Mesenteric fat pad (tissue), 1 donor: ENCODE measurements around the gene MTHFSD. TPM values are rescaled to one million over a fixed set of nuclear protein-coding genes. Genes with fewer than 3 reads are reported as not detected.

Experiments
- DNase-seq: peaks from one replicate; pipeline ENCODE4 v3.0.0-alpha.2; 2020; ENCODE audit warnings: low spot score
- total RNA-seq: library from RNA; stranded (reverse); fragmentation: NEBNext Ultra II Directional; extraction: Animal tissue kit (Norgen Biotek cat#: 25700); gene quantifications from one replicate; pipeline ENCODE4 v1.2.1, GENCODE V29; 2021
- donor health status: DM: yes; HTN: yes; CAD: no.

The MTHFSD gene
- total RNA-seq, 1 donor from 2014 or later, result 10.2 TPM

GRCh38 chr16:86492267-86492960, 62.6 kb downstream of the MTHFSD start:
- no peak for DNase-seq

DNA sequence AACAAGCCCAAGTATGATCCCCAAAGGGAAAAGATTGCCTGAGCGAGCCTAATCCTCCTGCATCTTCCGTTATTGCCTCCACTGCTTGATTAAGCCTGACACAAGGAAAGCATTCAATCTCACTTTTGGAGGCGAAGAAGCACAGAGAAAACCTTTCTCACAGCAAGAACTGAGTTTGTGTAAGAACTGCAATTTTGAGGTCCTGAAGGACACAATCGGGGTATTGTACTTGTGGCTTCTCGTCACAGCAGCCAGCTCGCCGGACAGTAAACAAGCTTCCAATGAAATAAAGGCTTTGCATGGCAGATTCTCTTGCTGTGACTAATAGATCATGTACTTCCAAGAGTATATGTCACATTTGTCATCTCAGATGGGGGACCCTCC, 63.4 kb downstream of the MTHFSD start:
- DNase-seq, result no peak

DNA sequence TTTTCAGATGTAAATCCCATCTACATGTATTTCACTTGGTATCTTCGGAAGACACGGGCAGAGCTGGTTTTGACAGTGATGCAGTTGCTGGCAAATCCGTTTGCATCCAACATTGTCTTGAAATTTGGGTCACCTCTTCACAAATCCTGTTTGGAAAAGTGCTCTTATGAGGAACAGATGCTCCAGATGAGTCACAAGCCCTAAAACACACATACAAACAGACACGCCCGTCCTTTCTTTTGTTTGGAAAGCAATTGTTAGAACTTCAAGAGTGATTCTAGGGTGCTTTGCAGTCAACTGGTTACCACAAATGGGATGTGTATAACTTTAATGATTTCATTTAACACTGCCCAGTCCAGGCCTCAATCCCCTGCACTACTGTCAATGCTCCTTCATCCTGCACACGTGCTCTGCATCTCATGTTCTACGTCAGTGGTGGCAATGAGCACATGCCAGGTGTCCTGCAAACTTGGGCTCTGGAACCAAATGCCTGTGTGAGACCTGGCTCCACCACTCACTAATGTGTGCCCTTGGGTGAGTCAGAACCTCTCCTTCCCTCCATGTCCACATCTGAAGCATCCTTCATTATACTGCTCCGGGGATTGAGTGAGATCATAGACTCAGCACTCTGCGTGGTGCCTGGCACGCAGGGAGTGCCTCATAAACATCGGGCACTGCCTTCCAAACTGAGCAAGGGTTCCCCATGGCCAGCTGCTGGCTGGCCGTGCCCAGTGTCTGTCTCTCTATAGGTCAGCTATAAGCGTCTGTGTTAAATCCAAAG, 64.0 kb downstream of the MTHFSD start:
- no peak for DNase-seq

DNA sequence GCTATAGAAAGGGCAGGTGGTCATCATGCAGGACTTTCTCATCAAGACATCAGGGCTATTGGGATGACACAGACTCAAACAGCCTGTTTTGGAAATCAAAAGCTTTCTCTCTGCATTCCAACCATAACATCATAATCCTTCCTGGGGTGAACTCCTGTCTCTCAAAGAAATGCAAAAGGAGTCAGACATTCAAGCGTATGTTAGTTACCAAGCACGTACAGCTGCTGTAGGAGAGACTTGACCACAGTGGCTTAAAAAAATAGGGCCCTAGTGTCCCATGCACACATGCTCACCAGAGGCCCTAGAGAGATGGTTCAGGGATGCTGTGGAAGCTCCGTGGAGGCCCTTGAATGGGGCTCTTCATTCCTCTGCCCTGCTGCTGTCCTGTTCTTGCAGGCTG, 69.3 kb downstream of the MTHFSD start:
- no peak for DNase-seq

DNA sequence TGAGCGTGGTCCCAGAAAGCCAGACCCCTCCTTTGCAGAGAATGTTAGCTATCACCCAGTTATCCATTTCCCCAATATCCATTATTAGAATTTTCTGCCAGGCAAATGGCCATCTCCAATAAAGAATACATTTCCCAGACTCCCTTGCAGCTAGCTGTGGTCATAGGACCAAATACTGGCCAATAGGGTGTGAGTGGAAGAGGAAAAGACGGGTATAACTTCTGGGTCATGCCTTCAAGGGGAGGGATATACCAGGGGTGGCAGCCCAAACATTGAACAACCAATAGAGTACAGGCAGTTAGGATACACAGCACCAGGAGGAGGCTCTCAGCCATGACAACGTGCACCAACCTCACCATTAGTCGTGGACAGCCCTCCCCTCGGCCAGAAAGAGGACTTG, 70.8 kb downstream of the MTHFSD start:
- no peak for DNase-seq

GRCh38 chr16:86481607-86482006, 73.4 kb downstream of the MTHFSD start:
- DNase-seq, result no peak

- no peak for DNase-seq
These were observed 74.6 kb downstream of the MTHFSD start for GRCh38 chr16:86480444-86480843.

Other genes starting within 250 kb of the MTHFSD start
- gene FOXF1, start 44.7 kb downstream of the MTHFSD start, total RNA-seq, result 4.2 TPM
- 0.42 TPM for gene FOXC2, start 11.6 kb upstream of the MTHFSD start, total RNA-seq
- gene FOXL1, start 23.3 kb upstream of the MTHFSD start, total RNA-seq, result 0.26 TPM